ENCODE data around the gene CHST6.

The CHST6 gene

GRCh38 chr16:75423723-75424104 is 71.5 kb downstream of the CHST6 start:
- ChIA-PET CTCF (interaction anchor here (0.6 kb wide), 1 partner anchor 9 kb away, joined by 3 read pairs; no protein-coding TSS in a partner anchor), POLR2A (no interaction called here)
- Histone ChIP-seq H3K27ac (ENCODE audit: extremely low read depth, low read depth, low read length) (no peak overlapping the region), H3K9me3 (ENCODE audit: control insufficient read depth, insufficient read depth, low read depth, low read length) (no peaks in the 10 kb centered on the region), H3K4me3 (ENCODE audit: low read depth, low read length) (no peak overlapping the region), H3K36me3 (ENCODE audit: control insufficient read depth in 2 of 2, insufficient read depth in 1 of 2, low read length in 2 of 2) (no peaks in the 10 kb centered on the region; a peak in 1 of 3 replicates), H3K4me1 (ENCODE audit: control insufficient read depth, insufficient read depth, low read length) (peaks cover 9% of the 10 kb centered on the region)
- TF ChIP-seq ZNF777 (tag by site-specific recombination; IDR thresholded peaks at IDR 0.05; ENCODE audit: borderline replicate concordance) (no peak), WT1 (tag by site-specific recombination; IDR thresholded peaks at IDR 0.05) (no peak), ZNF792 (tag by site-specific recombination; IDR thresholded peaks at IDR 0.05) (no peak), ZNF624 (tag by site-specific recombination; IDR thresholded peaks at IDR 0.05) (no peak), TRIM28 (IDR thresholded peaks at IDR 0.05; ENCODE audit: borderline replicate concordance, low read length) (no peak), PATZ1 (tag by site-specific recombination; IDR thresholded peaks at IDR 0.05) (no peak), ZNF701 (tag by site-specific recombination; IDR thresholded peaks at IDR 0.05) (no peak), ZNF416 (tag by site-specific recombination; IDR thresholded peaks at IDR 0.05) (no peak), GLI4 (tag by site-specific recombination; IDR thresholded peaks at IDR 0.05) (no peak), ZNF223 (tag by site-specific recombination; IDR thresholded peaks at IDR 0.05) (no peak), ZFP41 (tag by site-specific recombination; IDR thresholded peaks at IDR 0.05; ENCODE audit: borderline replicate concordance) (no peak), GLIS2 (tag by site-specific recombination; IDR thresholded peaks at IDR 0.05) (no peak), ZBTB17 (tag by site-specific recombination; IDR thresholded peaks at IDR 0.05) (no peak), ZNF423 (tag by site-specific recombination; IDR thresholded peaks at IDR 0.05) (no peak), ZSCAN5A (tag by site-specific recombination; IDR thresholded peaks at IDR 0.05) (no peak), PRDM4 (tag by site-specific recombination; IDR thresholded peaks at IDR 0.05) (no peak), ZNF639 (tag by site-specific recombination; IDR thresholded peaks at IDR 0.05) (no peak)
